Activated CD8-positive, alpha-beta memory T cell treated with anti-CD3 and anti-CD28 coated beads for 36 hours (primary cell): Measurements from ENCODE around the gene LRRK1. TPM values are rescaled to one million over a fixed set of nuclear protein-coding genes. Genes with fewer than 3 reads are reported as not detected.

Experiments
- CTCF ChIA-PET: fragments of 350-600 bp; sonication (Branson Sonifier 250); formaldehyde crosslinking; loops from one replicate; lab custom pipeline; 2021; ENCODE audit warnings: antibody characterized with exemption; lab: Charles Lee
- POLR2A ChIA-PET: fragments of 350-600 bp; sonication (Branson Sonifier 250); formaldehyde crosslinking; loops from one replicate; lab custom pipeline; 2021; ENCODE audit warnings: antibody characterized with exemption; lab: Charles Lee
- total RNA-seq, 2 experiments: library from RNA; stranded (reverse); gene quantifications; one replicate each; pipeline ENCODE4 v1.2.3, GENCODE V29; 2021

Gene LRRK1
- total RNA-seq, 2 experiments from 2014 or later, result 0.44 to 0.57 TPM

DNA sequence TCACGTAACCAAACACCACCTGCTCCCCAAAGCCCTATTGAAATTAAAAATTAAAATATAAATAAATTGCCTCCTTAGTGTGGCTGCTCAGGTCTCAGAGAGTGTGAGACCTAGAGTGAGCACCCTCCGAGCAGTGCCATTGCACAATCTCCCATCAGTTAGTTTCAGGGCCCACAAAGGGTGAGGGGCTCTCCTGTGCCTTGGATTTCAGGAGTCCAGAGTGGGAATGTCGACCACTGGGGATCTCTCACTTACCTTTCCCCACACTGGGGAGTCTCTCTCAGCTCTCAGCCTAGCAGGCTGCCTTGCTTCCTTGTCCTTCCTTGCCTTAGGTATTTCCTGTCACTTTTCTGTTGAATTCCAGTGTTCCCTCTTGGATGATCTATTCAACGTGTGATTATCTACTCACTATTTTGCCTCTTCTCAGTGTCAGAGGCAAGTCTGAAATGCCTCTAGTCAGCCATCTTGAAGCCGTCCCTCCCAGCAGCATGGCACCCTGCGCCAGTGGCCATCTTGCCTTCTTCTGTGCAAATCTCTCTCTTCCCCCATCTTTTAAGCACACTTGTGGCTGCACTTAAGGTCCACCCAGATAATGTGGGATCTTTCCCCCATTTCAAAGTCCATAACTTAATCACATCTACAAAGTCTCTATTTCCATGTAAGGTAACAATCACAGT, 119.3 kb downstream of the LRRK1 start:
- ChIA-PET POLR2A (no interaction called here), CTCF (no interaction called here)

DNA sequence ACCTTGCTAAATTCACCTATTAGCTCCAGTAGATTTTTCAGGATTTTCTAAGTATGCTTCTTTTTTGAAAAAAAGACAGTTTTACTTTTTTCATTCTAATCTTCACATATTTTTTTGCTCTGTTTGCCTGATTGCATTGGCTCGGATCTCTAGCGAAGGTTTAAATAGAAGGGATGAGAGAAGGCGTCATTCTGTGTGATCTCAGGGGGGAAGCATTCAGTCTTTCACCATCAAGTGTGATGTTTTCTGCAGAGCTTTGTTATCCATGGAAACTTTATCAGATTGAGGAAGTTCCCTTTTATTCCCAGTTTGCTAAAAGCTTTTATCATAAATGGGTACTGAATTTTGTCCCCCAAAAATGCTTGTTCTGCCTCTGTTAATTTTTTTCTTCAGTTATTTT, 120.3 kb downstream of the LRRK1 start:
- POLR2A ChIA-PET, result no interaction called here
- CTCF ChIA-PET, result no interaction called here

DNA sequence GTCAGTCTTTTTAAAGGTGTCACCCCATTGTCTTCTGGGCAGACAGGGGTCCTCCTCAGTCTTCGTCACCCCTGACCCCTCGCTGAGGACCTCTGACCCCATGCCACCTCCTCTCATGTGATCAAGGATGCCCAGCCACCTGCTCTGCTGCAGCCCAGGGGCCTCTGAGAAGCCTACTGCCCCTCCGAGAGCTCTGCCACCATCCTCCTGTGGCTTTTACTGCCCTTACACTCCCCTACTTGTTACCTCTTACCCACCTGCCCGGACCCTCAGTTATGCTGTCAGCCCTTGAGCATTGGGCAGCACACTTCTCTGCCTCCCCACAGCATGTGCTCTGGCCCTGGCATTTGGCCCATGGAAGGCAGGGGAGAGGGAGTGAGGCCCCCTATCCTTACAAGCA, 123.2 kb downstream of the LRRK1 start:
- CTCF ChIA-PET, result interaction anchor here (0.7 kb wide), 1 partner anchor 34 kb away, joined by 3 read pairs; no protein-coding TSS in a partner anchor
- POLR2A ChIA-PET, result no interaction called here

DNA sequence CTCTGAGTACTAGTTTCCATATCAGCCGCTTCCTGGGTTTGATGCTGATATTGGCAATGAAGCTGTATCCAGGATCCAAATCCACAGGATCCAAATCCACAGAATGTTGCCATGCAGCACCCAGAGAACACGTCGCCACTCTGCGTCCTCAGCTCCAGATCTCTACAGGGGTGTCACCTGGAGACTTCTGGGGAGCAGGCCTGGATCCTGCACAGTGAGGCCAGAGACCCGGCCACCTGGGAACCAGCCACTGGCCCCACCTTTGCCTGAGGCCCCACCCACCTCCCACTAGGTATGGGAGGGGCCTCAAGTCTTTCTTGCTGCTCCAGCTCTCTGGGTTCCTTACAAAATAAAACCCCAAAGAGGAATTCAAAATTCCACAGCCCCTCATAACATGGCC, 123.9 kb downstream of the LRRK1 start:
- POLR2A ChIA-PET, result no interaction called here

DNA sequence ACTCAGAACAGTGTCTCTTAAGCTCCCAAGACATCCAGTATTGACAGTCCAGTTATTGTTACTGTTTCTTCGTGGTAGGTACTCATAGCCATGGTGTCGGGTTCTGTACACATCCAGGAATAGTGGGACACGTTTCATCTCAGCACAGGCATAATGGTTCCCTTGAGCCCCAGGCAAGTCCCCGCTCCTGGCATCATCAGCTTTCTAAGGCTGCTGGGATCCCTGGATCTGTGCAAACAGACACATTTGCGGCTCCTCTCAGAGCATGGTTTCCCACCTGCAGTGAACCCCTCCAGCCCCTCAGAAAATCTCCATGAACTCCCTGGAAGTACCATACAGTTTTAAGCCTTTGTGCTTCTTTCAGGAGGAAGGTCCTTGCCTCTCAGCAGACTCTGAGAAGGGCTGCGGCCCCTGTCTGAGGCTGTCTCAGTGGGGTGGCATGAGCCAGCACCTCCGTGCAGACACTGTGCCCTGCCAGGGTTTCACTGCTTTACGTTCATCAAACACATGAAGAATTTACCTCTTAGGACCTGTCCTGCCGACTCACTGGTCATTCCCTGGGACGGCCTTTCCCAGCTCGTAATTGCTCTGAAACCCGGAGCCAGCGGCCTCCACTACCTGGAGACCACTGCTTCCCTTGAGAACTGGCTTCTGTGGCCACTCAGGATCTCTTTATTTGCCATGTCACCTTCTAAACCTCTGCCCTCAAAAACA, 124.9 kb downstream of the LRRK1 start:
- ChIA-PET POLR2A (no interaction called here), CTCF (no interaction called here)

More for the DNA sequence above, 123.9 kb downstream of the LRRK1 start:
- CTCF ChIA-PET, result interaction anchor here (0.7 kb wide), 1 partner anchor 35 kb away, joined by 3 read pairs; no protein-coding TSS in a partner anchor

DNA sequence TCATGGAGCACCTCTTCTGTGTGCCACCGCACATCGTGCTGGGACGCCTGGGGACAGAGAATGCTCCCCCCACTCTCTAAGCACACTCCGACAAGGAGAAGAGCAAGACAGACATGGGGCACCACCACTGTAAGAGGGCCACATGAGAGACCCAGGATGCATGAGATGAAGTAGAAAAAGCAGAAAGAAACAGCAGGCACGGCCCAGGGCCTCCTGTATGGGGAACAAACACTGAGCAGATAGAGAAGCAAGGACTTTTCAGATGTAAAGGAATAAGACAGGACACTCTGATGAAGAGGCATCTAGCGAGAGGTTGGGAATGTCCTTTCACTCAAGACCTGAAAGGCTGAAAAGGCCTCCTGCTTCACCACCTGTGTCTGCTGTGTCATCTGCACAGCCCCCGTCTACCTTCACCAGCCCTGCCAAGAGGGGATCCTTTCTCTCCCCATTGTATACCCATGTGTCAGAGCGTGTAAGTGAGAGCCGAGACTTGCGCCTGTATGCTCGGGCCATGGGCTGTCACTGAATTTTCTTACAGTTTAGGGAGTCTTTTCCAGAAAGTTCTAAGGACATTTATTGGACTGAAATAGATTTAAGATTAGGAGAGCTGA, 125.6 kb downstream of the LRRK1 start:
- POLR2A ChIA-PET, result no interaction called here
- CTCF ChIA-PET, result no interaction called here

DNA sequence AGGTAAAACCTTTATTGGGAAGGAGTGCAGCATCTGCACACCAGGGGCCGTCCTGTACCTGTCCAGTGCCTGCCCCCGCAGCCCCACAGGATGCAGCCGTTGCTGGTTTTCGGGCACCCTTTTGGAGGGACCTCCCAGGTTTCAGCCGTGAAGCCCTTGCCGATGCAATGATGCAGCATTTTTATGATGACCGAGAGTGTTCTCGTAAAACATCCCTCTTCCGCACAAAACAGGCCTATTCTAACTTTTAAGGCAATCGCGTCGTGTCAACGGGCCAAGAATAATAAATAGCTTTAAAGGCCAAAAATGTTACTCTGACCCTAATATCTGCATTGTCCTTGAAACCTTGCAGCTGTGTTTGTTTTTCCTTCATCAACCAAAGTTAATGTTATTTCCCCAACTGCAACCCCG, 126.1 kb downstream of the LRRK1 start:
- ChIA-PET CTCF (no interaction called here), POLR2A (no interaction called here)

DNA sequence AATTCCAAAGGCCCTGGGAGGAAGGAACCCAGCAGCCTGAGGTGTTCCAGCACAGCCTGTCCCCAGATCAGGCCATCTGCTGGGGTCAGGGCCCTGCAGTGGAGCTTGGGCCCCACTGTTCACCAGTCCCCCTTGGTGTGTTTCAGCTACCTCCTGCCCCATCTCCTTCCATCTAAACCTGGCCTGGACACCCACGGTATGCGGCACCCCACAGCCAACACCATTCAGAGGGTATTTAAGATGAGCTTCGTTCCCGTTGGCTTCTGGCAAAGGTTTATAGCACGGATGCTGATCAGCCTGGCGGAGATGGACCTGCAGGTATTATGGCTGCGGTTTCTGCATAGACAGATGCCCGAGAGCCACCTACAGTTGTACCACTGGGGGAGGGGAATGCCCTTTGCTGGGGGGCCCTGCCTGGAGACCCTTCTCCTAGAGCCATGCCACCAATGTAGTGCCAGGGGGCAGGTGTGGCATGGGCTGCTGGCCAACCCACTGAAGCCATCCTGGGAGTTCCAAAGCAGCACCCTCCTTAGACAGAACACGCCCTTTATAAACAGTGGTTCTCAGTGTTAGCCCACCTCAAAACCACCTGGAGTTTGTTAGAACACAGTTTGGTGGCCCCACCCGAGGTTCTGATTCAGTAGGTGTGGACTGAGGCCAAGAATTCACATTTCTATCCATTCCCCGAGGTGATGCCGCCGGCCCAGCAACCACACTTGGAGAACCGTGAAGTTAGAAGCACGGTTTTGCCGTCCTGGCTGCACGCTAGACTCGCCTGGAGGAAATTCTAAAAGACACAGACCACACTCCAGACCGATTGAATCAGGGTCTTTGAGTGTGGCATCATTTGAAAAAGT, 126.9 kb downstream of the LRRK1 start:
- CTCF ChIA-PET, result no interaction called here
- POLR2A ChIA-PET, result no interaction called here

DNA sequence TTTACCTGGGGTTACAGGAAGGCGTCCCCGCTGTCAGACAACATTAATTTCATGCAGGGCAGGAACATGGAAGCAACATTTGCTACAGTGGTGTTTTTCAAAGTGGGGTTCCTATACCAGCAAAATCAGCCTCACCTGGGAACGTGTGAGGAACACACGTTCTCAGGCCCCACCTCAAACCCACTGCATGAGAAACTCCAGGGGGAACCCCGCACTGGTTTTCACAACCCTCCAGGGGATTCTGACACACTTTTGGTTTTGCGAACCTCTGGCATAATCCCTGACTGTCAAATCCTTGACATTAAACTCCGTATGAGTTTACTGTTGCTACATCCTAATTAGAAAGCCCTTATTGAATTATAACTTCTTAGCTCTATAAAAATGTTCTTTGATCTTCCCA, 127.7 kb downstream of the LRRK1 start:
- ChIA-PET POLR2A (no interaction called here), CTCF (no interaction called here)

DNA sequence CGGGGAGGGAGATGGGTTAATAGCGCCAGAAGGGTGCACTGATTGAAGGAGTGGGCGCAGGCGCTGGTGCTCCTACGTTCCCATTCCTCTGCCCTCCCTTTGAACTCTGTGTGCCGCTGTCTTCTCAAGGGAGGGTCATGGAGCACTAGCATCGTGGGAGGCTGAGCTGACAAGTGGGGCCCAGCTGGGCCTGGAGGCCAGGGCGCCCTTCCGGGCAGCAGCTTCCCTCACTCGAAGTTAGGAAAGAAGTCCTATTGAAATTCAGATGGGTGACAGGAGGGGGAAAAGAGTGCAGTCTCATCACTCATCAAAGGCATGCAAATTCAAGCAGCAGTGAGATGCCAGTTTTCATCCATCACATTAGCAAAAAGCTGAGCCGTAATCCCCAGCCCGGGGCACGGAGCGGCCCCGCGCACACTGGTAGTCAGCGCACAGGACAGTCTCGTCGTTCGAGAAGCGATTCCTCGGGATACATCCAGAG, 128.2 kb downstream of the LRRK1 start:
- CTCF ChIA-PET, result interaction anchor here (0.7 kb wide), 1 partner anchor 211 kb away, joined by 3 read pairs; no protein-coding TSS in a partner anchor
- POLR2A ChIA-PET, result no interaction called here

DNA sequence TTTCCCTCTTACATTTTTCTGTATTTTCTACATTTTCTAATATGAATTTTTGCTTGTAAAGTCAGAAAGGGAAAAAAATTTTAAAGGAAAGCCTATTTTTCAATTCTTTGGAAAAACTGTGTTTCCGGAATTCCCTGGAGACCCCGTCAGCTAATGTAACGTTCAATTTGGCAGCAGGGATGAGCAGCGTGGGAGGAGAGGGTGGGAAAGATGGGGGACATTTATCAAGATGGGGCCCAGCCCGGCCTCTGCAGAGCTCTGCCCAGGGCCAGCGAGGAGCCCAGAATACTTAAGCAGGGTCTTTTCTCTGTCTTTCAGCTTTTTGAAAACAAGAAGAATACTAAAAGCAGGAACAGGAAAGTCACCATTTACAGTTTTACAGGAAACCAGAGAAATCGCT, 129.0 kb downstream of the LRRK1 start:
- ChIA-PET POLR2A (no interaction called here), CTCF (no interaction called here)

DNA sequence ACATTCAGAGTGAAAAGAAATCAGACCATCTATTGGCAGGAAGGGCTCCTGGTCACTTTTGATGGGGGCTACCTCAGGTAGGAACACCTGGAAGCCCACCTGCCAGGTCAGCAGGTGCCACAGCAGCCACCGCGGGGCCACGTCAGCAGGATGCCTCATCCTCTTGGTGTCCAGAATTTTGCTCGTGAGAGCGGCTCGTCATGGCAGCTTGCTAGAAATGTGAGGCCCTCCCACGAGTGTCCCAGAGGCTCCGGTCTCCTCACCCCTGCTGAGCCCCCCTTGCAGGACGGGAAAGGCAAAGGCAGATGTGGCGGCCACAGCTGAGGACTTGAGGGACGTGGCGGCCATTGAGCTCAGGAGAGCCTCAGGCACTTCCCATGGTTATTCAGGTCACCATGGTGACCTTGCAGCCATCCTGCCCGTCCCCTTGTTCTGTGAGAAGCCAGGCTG, 129.4 kb downstream of the LRRK1 start:
- ChIA-PET POLR2A (no interaction called here), CTCF (no interaction called here)

DNA sequence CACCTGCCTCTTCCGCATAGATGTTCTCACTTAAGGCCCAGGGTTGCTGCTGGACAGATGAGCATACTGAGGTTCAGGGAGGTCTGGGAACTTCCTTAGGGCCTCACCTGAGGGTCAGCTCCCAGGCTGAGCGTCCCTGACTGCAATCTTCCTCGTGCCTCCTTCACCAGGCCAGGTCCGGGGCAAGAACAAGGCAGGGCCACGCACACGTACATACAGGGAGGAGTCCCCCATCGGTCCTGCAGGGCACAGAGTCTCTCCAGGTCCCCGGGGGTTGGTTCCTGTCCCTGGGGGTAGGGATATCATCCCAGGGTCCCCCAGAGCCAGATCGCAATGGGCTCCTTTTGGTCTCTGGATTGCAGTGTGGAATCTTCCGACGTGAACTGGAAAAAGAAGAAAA, 130.1 kb downstream of the LRRK1 start:
- ChIA-PET CTCF (no interaction called here), POLR2A (no interaction called here)

DNA sequence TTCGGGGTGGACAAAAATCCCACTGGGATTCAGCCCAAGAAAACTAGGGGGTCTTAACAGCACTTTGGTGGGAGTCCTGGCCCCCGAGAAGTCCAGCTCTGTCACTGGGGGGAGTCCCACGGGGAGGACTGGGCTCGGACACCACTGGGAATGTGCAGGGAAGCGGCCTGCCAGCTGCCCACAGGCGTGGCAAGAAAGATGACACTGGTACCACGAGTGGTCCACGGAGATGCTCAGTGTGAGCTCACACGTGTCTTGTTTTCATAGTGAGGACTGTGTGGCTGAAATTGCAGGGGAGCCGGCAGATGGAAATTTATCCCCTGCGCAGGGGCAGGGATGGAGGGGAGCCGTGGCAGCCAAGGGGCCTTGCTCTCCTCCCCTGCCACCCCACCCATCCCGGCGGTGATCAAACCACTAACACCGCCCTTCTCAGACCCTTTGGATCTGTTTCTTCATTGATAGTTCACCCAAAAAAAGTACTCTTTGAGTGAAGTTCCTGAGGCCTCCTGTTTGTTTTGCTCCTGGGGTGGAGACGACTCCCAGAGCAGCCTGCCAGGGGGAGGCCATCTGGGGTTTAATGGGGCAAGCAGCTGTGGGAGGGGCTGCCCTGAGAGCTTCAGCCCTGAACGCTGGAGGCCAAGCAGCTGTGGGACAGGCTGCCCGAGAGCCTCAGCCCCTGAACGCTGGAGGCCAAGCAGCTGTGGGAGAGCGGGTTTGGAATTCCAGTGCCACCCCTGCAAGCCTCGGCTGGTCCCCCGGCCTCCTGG, 130.9 kb downstream of the LRRK1 start:
- CTCF ChIA-PET, result no interaction called here

DNA sequence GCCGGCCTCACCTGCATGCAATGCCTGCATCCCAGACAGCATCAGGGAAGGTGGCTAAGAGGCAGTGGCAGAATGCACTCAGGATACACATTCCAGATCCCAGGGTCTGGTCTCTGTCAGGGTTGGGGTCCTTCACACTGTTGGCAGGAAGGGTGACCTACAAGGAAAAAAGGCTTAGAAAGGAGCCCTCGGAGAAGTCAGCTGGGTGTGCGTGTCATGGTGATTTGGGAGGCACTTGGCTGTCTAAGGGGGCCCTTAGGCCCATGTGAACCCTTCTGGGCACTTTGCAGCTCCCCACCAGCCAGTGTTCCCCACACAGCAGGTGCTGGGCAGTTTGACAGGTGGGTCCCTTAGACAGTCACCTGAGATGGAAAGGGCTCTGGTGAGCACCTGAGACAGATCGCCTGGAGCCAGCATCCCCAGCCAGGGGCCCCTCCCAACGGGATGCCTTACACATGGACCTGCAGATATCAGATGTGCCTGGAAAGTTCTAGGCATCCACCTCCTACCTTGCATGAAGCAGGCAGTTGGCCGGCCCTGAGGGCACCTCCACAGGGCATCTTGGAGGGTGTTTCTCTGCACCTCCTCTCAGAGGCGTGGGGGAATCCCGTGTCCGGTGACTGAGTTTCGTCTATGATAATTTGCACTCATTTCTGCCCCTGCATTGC, 131.6 kb downstream of the LRRK1 start:
- POLR2A ChIA-PET, result no interaction called here

More for the DNA sequence above, 130.9 kb downstream of the LRRK1 start:
- POLR2A ChIA-PET, result no interaction called here

DNA sequence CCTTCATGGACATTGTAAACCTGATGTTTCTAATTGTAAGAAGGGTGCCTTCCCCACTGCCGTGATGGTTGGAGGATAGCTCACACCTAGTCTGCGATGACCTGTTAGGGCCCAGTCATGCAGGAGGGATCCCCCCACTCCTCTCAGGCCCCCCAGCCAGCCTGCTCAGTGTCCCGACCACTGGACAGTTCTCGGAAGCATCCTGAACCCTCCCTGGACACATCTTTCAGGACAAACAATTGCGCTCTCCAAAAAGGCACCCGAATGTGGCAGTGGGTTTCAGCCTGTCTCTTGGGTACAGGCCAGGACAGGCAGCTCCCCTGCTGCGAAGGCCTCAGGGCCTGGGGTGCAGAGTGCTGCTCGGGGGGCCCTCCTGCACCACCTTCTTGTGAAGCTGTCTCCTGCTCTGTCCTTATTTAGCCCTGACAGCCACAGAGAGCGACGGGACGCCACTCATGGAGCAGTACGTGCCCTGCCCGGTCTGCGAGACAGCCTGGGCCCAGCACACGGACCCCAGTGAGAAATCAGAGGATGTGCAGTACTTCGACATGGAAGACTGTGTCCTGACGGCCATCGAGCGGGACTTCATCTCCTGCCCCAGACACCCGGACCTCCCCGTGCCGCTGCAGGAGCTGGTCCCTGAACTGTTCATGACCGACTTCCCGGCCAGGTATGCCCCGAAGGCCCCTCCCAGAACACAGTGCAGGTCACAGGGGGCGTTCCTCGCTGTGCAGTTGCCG, 132.3 kb downstream of the LRRK1 start:
- ChIA-PET CTCF (no interaction called here), POLR2A (no interaction called here)

More for the DNA sequence above, 131.6 kb downstream of the LRRK1 start:
- CTCF ChIA-PET, result no interaction called here

DNA sequence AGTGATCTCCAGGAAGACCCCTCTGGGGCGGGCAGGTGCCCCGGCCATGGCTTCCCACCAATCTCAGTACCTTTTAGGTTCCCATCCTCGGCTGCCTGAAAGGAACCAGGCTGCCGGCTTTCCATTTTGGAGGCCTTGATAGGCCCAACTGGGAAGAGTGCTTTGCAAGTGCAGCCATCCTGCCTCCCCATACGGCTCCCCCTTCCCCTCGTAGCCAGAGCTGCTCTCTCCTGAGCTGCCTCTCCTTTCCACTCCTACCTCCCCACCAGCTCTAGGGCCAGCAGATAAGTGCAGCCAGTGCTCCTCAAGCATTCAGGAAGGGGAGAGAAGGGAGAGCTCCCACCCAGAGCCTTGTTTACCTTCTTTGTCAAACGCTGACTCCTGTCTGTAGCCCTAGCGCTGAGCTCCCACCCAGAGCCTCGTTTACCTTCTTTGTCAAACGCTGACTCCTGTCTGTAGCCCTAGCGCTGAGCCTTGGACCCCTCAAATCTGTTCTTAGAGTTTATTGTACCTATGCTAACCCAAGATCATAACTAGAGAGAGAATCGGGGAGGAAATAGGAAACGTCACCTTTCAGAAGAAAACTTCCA, 133.0 kb downstream of the LRRK1 start:
- POLR2A ChIA-PET, result no interaction called here
- CTCF ChIA-PET, result no interaction called here
